ENCODE measurements around the gene RALGAPA2.
"Not testable (repeated sequence)": the region's sequence is repeated elsewhere in the genome, so short reads cannot be mapped to it uniquely, and the experiment has no call there.

GRCh38 chr20:20355503-20355902 lies 356.9 kb downstream of the RALGAPA2 start:
- not testable (repeated sequence) for TF ChIP-seq CTCF (IDR thresholded peaks at IDR 0.05); ZFX (IDR thresholded peaks at IDR 0.05; ENCODE audit: borderline replicate concordance)
